Measurements from ENCODE around the gene PDGFA.

The PDGFA gene

DNA sequence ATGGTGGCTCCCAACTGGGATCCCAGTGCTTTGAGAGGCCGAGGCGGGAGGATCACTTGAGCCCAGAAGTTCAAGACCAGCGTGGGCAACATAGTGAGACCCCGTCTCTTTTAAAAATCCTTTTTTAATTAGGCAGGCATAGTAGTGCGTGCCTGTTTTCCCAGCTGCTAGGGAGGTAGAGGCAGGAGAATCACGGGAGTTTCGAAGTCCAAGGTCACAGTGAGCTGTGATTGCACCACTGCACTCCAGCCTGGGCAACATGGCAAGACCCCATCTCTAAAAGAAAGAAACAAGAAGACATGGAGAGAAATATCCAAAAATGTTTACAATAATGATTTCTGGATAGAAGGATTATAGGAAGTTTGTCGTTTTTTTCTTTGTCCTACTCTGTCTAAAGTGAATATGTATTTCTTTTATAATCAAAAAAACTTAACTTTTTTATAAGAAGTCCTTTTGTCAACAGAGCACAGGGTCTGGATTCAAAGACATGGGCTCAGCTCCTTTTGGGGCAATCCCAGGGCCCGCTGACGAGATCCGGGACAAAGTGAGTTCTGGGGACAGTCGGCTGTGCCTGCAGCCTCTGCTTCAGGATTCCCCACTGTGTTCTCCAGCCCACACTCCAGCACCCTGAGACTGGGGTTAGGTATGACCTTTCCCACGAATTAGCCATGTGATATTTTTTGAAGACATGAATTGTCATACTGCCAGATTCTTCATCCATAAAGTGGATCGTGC lies 45.6 kb downstream of the PDGFA start:
- no peak for DNase-seq (ENCODE audit: low read depth)

DNA sequence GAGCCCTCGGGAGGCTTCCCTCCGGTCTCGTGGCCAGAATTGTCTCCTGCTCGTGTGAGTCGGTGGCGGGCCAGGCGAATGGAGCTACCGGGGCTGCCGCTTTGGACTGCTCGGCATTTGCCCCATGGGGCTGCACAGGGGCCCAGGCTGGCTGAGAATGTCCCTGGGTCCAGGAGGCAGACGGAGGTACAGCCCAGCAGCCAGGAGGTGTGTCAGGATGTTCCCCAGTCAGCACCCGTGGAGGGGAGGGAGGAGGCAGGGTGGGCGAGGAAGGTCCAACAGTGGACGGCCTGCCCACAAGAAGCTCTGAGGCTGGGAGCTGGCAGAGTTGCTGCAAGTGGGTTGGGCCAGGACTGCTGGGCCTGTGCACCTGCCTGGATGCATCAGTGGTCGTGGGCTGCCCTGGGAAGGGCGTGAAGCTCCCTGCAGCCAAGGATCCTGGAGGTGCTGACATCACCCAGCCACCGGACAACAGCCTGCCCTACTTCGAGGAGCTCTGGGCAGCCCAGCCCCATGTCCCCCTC lies 46.4 kb downstream of the PDGFA start:
- DNase-seq (ENCODE audit: low read depth) = no peak

GRCh38 chr7:472640-472957 lies 47.0 kb downstream of the PDGFA start:
- DNase-seq (ENCODE audit: low read depth) = no peak

- DNase-seq (ENCODE audit: low read depth) = peak; percentile 85
Measured at GRCh38 chr7:471866-472639, 47.6 kb downstream of the PDGFA start.

GRCh38 chr7:471191-471865 lies 48.3 kb downstream of the PDGFA start:
- no peak for DNase-seq (ENCODE audit: low read depth)

DNA sequence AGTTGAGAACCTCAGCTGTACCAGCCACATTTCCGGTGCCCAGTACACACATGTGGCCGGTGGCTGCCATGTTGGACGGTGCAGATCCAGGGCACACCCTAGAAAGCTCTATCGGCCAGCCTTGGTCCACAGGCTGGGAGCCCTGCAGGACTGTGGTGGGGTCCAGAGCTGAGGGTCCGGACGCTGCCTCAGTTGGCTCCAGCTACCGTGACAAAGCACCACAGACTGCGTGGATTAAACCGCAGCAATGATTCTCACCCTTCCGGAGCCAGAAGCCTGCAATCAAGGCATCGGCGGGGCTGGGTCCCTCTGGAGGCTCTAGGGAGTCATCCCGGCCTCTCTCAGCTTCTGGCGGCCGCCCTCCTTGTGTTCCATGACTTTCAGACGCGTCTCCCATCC lies 50.1 kb downstream of the PDGFA start:
- no peak for DNase-seq (ENCODE audit: low read depth)

GRCh38 chr7:468681-469562 lies 50.7 kb downstream of the PDGFA start:
- DNase-seq (ENCODE audit: low read depth) = peak; percentile 50

DNA sequence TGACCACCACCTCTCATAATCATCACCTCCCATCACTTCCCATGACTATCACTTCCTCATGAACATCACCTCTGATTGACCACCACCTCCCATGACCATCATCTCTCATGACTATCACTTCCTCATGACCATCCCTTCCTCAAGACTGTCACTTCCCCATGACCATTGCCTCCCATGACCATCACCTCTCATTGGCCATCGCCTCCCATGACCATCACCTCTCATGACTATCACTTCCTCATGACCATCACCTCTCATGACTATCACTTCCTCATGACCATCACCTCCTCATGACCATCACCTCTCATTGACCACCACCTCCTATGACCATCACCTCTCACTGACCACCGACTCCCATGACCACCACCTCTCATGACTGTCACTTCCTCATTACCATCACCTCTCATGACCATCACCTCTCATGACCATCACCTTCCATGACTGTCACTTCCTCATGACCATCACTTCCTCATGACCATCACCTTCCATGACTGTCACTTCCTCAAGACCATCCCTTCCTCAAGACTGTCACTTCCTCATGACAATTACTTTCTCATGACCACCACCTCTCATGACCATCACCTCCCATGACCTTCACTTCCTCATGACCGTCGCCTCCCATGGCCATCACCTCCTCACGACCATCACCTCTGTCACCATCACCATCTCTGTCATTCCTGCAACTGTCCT lies 51.6 kb downstream of the PDGFA start:
- no peak for DNase-seq (ENCODE audit: low read depth)

DNA sequence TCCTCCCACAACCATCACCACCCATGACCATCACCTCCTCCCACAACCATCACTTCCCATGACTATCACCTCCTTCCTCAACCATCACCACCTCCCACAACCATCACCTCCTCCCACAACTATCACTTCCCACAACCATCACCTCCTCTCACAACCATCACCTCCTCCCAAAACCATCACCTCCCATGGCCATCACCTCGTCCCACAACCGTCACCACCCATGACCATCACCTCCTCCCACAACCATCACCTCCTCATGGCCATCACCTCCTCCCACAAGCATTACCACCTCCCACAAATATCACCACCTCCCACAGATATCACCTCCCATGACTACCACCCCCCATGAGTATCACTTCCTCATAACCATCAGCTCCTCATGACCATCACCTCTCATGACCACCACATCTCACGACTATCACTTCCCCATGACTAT lies 52.2 kb downstream of the PDGFA start:
- no peak for DNase-seq (ENCODE audit: low read depth)

GRCh38 chr7:466465-467191 lies 53.0 kb downstream of the PDGFA start:
- DNase-seq (ENCODE audit: low read depth) = no peak

GRCh38 chr7:465710-466400 lies 53.8 kb downstream of the PDGFA start:
- DNase-seq (ENCODE audit: low read depth) = no peak

- DNase-seq (ENCODE audit: low read depth) = peak; percentile 34
Measured at GRCh38 chr7:464454-465401, 54.9 kb downstream of the PDGFA start.

- no peak for DNase-seq (ENCODE audit: low read depth)
Measured at GRCh38 chr7:463817-464453, 55.7 kb downstream of the PDGFA start.

DNA sequence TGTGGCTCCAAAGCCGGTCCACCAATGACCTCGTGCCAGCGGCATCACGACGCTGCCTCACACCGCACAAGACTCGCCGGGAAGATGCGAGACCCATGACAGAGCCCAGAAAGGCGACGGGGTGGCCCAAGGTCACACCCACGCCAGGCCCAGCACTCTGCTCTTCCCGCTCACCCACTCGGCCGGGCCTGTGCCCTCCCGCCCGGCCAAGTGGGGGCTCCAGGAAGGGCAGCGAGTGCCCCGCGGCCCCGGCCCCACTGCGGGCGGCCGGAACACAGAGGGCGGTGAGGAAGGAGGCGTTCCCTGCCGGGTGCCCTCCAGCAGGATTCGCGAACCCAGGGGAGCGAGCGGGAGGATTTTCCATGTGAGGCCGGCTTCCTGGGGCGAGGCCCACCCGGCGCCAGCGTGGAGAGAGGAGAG lies 56.3 kb downstream of the PDGFA start:
- DNase-seq (ENCODE audit: low read depth) = no peak

GRCh38 chr7:462173-463103 lies 57.2 kb downstream of the PDGFA start:
- no peak for DNase-seq (ENCODE audit: low read depth)

- DNase-seq (ENCODE audit: low read depth) = no peak
Measured at GRCh38 chr7:461453-462172, 58.0 kb downstream of the PDGFA start.

DNA sequence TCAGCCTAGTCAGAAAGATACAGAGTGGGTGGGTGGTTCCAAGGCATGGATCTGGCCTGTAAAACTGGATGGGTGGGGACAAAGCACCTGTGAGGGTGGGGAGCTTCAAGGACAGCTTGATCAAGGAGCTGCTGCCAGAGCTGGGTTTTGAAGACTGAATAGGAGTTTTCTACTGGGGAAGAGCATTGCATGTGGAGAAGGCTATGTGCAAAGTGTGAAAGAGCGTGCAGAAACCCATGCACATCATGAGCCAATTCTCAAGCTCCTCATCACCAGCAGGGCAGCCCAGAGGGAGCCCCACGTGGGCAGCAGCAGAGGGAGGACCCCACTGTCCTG lies 58.6 kb downstream of the PDGFA start:
- no peak for DNase-seq (ENCODE audit: low read depth)
